A549 (cell line): Measurements from ENCODE around the gene GPR78.

Experiments used
- BHLHE40 ChIP-seq: IDR thresholded peaks from 2 replicates; pipeline ENCODE4 v1.6.1; 2012; ENCODE audit warnings: low read depth, low read length, inconsistent platforms
- CBX8 ChIP-seq: fragments of 200-600 bp; sonication (generic); IDR thresholded peaks from 2 replicates; pipeline ENCODE4 v1.6.1; 2016
- CEBPB ChIP-seq, 2 experiments: fragments of >200 bp in 1 of 2; sonication (Bioruptor Twin) in 1 of 2; formaldehyde crosslinking in 1 of 2; IDR thresholded peaks; 2 replicates each; pipeline ENCODE4 v1.6.1; 2012 to 2016
- EP300 ChIP-seq, 2 experiments: fragments of >200 bp; sonication (Bioruptor Twin); formaldehyde crosslinking; IDR thresholded peaks; 2 replicates in 1 of 2; 3 replicates in 1 of 2; pipeline ENCODE4 v1.6.1; 2016 to 2017
- FOSL2 ChIP-seq, 2 experiments: fragments of 450-650 bp in 1 of 2; fragments of >200 bp in 1 of 2; sonication (Bioruptor Twin) in 1 of 2; formaldehyde crosslinking; IDR thresholded peaks; 2 replicates each; pipeline versions ENCODE4 v1.5.0 to v1.6.1; 2016 to 2020; ENCODE audit warnings: mild to moderate bottlenecking in 1 of 2, moderate library complexity in 1 of 2
- KDM5A ChIP-seq: fragments of 200-600 bp; sonication (generic); IDR thresholded peaks from 2 replicates; pipeline ENCODE4 v1.6.1; 2016; ENCODE audit warnings: antibody characterized with exemption, mild to moderate bottlenecking
- NFE2L2 ChIP-seq: fragments of 150-350 bp; conservative IDR thresholded peaks from 2 replicates; pipeline ENCODE4 v1.6.1; 2014; ENCODE audit warnings: low read length
- POLR2A ChIP-seq: IDR thresholded peaks from 2 replicates; pipeline ENCODE4 v1.6.1; 2012; ENCODE audit warnings: mild to moderate bottlenecking, low read length
- TF ChIP-seq, protein P1 (sequence below): fragments of >200 bp; sonication (Bioruptor Twin); formaldehyde crosslinking; IDR thresholded peaks from 3 replicates; pipeline ENCODE4 v1.5.1; 2016
- TF ChIP-seq, protein P2 (sequence below): IDR thresholded peaks from 2 replicates; pipeline ENCODE4 v1.6.1; 2012
- TF ChIP-seq, protein P3 (sequence below): fragments of 200-600 bp; sonication (generic); IDR thresholded peaks from 2 replicates; pipeline ENCODE4 v1.6.1; 2016; ENCODE audit warnings: antibody characterized with exemption, mild to moderate bottlenecking, moderate library complexity
- TF ChIP-seq, protein P4 (sequence below): fragments of >200 bp; sonication (Bioruptor Twin); formaldehyde crosslinking; IDR thresholded peaks from 3 replicates; pipeline ENCODE4 v1.6.1; 2016

DNA sequence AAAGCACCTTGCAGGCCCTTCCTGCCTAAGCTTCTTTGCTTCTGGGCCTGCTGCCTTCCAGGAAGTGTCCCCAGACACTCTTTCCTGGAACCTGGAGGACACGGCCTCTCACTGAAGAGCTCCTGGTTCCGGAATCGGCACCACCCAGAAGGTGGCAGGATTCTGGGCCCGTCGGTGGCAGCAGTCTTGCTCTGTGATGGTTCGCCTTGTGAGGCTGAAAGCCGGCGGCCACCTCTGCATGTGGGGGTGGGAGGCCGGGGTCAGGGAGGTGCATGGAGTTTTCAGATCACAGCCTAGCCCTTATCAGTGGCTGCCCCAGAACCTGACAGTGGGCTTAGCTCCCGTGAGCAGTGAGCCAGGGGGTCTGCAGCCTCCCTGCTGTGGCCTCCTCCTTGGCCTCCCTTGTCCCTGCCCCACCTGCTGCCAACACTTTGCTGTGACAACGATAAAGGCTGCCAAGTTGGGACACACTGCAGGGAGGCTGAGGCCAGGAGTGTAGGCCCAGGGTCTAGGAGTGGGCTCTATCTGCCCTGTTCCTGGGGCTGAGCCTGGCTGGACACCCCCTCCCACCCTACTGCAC, 30.8 kb upstream of the GPR78 start:
- TF ChIP-seq, protein P1, sequence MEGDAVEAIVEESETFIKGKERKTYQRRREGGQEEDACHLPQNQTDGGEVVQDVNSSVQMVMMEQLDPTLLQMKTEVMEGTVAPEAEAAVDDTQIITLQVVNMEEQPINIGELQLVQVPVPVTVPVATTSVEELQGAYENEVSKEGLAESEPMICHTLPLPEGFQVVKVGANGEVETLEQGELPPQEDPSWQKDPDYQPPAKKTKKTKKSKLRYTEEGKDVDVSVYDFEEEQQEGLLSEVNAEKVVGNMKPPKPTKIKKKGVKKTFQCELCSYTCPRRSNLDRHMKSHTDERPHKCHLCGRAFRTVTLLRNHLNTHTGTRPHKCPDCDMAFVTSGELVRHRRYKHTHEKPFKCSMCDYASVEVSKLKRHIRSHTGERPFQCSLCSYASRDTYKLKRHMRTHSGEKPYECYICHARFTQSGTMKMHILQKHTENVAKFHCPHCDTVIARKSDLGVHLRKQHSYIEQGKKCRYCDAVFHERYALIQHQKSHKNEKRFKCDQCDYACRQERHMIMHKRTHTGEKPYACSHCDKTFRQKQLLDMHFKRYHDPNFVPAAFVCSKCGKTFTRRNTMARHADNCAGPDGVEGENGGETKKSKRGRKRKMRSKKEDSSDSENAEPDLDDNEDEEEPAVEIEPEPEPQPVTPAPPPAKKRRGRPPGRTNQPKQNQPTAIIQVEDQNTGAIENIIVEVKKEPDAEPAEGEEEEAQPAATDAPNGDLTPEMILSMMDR: no peak
- TF ChIP-seq POLR2A (no peak), EP300 (IDR thresholded peaks at IDR 0.05) (no peak), BHLHE40 (no peak), CEBPB (IDR thresholded peaks at IDR 0.05) (no peak), FOSL2 (IDR thresholded peaks at IDR 0.05) (no peak), FOSL2 (CRISPR knock-in tag; IDR thresholded peaks at IDR 0.05) (no peak), KDM5A (no peak), CBX8 (no peak), NFE2L2 (no peak)
- TF ChIP-seq, protein P2, sequence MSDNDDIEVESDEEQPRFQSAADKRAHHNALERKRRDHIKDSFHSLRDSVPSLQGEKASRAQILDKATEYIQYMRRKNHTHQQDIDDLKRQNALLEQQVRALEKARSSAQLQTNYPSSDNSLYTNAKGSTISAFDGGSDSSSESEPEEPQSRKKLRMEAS: no peak
- TF ChIP-seq, protein P3, sequence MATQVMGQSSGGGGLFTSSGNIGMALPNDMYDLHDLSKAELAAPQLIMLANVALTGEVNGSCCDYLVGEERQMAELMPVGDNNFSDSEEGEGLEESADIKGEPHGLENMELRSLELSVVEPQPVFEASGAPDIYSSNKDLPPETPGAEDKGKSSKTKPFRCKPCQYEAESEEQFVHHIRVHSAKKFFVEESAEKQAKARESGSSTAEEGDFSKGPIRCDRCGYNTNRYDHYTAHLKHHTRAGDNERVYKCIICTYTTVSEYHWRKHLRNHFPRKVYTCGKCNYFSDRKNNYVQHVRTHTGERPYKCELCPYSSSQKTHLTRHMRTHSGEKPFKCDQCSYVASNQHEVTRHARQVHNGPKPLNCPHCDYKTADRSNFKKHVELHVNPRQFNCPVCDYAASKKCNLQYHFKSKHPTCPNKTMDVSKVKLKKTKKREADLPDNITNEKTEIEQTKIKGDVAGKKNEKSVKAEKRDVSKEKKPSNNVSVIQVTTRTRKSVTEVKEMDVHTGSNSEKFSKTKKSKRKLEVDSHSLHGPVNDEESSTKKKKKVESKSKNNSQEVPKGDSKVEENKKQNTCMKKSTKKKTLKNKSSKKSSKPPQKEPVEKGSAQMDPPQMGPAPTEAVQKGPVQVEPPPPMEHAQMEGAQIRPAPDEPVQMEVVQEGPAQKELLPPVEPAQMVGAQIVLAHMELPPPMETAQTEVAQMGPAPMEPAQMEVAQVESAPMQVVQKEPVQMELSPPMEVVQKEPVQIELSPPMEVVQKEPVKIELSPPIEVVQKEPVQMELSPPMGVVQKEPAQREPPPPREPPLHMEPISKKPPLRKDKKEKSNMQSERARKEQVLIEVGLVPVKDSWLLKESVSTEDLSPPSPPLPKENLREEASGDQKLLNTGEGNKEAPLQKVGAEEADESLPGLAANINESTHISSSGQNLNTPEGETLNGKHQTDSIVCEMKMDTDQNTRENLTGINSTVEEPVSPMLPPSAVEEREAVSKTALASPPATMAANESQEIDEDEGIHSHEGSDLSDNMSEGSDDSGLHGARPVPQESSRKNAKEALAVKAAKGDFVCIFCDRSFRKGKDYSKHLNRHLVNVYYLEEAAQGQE: no peak
- TF ChIP-seq, protein P4, sequence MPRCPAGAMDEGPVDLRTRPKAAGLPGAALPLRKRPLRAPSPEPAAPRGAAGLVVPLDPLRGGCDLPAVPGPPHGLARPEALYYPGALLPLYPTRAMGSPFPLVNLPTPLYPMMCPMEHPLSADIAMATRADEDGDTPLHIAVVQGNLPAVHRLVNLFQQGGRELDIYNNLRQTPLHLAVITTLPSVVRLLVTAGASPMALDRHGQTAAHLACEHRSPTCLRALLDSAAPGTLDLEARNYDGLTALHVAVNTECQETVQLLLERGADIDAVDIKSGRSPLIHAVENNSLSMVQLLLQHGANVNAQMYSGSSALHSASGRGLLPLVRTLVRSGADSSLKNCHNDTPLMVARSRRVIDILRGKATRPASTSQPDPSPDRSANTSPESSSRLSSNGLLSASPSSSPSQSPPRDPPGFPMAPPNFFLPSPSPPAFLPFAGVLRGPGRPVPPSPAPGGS: no peak
